ENCODE measurements around the gene ZFHX3.

DNA sequence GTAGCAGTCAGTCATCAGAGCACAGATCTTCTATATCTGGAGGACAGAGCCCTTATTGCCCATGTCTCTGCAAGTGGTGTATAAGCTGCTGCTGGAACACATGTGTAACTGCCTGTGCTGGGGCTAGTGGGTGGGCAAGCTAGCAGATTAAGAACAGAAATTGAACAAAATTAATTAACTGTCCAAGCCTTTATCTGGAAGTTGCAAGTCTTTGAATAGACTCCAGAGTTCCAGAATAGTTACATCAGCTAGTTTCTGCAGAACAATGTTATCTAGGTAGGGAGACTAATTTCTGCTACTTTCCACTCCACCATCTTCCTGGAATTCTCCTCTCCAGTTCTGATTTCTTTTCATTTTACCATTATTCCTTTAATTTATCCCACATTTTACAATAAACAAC lies 287.3 kb downstream of the ZFHX3 start:
- TF ChIP-seq RAD21 (IDR thresholded peaks at IDR 0.05): no peak
- TF ChIP-seq FOXA2 (IDR thresholded peaks at IDR 0.05): no peak
- TF ChIP-seq, protein P1, sequence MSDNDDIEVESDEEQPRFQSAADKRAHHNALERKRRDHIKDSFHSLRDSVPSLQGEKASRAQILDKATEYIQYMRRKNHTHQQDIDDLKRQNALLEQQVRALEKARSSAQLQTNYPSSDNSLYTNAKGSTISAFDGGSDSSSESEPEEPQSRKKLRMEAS (IDR thresholded peaks at IDR 0.05): no peak
- no peak for TF ChIP-seq NR2F2 (IDR thresholded peaks at IDR 0.05)
- TF ChIP-seq YY1 (IDR thresholded peaks at IDR 0.05): no peak
- TF ChIP-seq, protein P2, sequence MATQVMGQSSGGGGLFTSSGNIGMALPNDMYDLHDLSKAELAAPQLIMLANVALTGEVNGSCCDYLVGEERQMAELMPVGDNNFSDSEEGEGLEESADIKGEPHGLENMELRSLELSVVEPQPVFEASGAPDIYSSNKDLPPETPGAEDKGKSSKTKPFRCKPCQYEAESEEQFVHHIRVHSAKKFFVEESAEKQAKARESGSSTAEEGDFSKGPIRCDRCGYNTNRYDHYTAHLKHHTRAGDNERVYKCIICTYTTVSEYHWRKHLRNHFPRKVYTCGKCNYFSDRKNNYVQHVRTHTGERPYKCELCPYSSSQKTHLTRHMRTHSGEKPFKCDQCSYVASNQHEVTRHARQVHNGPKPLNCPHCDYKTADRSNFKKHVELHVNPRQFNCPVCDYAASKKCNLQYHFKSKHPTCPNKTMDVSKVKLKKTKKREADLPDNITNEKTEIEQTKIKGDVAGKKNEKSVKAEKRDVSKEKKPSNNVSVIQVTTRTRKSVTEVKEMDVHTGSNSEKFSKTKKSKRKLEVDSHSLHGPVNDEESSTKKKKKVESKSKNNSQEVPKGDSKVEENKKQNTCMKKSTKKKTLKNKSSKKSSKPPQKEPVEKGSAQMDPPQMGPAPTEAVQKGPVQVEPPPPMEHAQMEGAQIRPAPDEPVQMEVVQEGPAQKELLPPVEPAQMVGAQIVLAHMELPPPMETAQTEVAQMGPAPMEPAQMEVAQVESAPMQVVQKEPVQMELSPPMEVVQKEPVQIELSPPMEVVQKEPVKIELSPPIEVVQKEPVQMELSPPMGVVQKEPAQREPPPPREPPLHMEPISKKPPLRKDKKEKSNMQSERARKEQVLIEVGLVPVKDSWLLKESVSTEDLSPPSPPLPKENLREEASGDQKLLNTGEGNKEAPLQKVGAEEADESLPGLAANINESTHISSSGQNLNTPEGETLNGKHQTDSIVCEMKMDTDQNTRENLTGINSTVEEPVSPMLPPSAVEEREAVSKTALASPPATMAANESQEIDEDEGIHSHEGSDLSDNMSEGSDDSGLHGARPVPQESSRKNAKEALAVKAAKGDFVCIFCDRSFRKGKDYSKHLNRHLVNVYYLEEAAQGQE (IDR thresholded peaks at IDR 0.05): no peak
- TF ChIP-seq, protein P3, sequence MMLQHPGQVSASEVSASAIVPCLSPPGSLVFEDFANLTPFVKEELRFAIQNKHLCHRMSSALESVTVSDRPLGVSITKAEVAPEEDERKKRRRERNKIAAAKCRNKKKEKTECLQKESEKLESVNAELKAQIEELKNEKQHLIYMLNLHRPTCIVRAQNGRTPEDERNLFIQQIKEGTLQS (IDR thresholded peaks at IDR 0.05): no peak
- TF ChIP-seq, protein P4, sequence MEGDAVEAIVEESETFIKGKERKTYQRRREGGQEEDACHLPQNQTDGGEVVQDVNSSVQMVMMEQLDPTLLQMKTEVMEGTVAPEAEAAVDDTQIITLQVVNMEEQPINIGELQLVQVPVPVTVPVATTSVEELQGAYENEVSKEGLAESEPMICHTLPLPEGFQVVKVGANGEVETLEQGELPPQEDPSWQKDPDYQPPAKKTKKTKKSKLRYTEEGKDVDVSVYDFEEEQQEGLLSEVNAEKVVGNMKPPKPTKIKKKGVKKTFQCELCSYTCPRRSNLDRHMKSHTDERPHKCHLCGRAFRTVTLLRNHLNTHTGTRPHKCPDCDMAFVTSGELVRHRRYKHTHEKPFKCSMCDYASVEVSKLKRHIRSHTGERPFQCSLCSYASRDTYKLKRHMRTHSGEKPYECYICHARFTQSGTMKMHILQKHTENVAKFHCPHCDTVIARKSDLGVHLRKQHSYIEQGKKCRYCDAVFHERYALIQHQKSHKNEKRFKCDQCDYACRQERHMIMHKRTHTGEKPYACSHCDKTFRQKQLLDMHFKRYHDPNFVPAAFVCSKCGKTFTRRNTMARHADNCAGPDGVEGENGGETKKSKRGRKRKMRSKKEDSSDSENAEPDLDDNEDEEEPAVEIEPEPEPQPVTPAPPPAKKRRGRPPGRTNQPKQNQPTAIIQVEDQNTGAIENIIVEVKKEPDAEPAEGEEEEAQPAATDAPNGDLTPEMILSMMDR (IDR thresholded peaks at IDR 0.05; ENCODE audit: low read depth, low read length, missing input control): no peak
- TF ChIP-seq HNF4A (conservative IDR thresholded peaks at IDR 0.05): no peak
- TF ChIP-seq EGR1 (IDR thresholded peaks at IDR 0.05; ENCODE audit: low read depth in 2 of 2): no peak
- TF ChIP-seq JUND (IDR thresholded peaks at IDR 0.05): no peak

Data from liver (tissue), 3 donors.